Lung (tissue), 12 donors: ENCODE measurements around the gene ADCYAP1R1. TPM values are rescaled to one million over a fixed set of nuclear protein-coding genes. Genes with fewer than 3 reads are reported as not detected.

Source experiments
- ATAC-seq: fragments of 200-7000 bp; cut with Tn5 transposase; one replicate; pipeline ENCODE4 v1.9.1; 2020; ENCODE audit warnings: moderate number of reproducible peaks; ENCODE audit not compliant: insufficient read depth, low FRiP score
- DNase-seq, 3 donors: peaks; one replicate each; pipeline ENCODE4 v3.0.0-alpha.2; 2013 to 2017
- H3K27ac ChIP-seq, 2 donors: one replicate each; pipeline ENCODE4 v1.5.1; 2013; ENCODE audit warnings: mild to moderate bottlenecking in 2 of 2, moderate library complexity in 2 of 2, control low read depth in 1 of 2, inconsistent platforms in 1 of 2, low read depth in 1 of 2, low read length in 1 of 2
- H3K27me3 ChIP-seq, 3 donors: one replicate each; pipeline ENCODE4 v1.5.1; 2013; ENCODE audit warnings: low read length in 2 of 3; ENCODE audit not compliant: control insufficient read depth in 3 of 3, insufficient read depth in 3 of 3
- H3K36me3 ChIP-seq, 4 donors: one replicate each; pipeline ENCODE4 v1.5.1; 2013; ENCODE audit warnings: low read length in 4 of 4, mild to moderate bottlenecking in 1 of 4, moderate library complexity in 1 of 4; ENCODE audit not compliant: control insufficient read depth in 4 of 4, insufficient read depth in 4 of 4
- H3K4me1 ChIP-seq, 5 donors: one replicate each; pipeline ENCODE4 v1.5.1; 2013; ENCODE audit warnings: low read length in 5 of 5, mild to moderate bottlenecking in 2 of 5, moderate library complexity in 1 of 5; ENCODE audit not compliant: control insufficient read depth in 5 of 5, insufficient read depth in 5 of 5
- H3K4me3 ChIP-seq: one replicate; pipeline ENCODE4 v1.5.1; 2013; ENCODE audit warnings: mild to moderate bottlenecking, control low read depth, moderate library complexity
- H3K9ac ChIP-seq, 2 donors: one replicate each; pipeline ENCODE4 v1.5.1; 2013; ENCODE audit warnings: low read length in 2 of 2, control low read depth in 1 of 2; ENCODE audit not compliant: insufficient read depth in 1 of 2
- H3K9me3 ChIP-seq, 4 donors: one replicate each; pipeline ENCODE4 v1.5.1; 2013; ENCODE audit warnings: low read length in 3 of 4, mild to moderate bottlenecking in 1 of 4, moderate library complexity in 1 of 4; ENCODE audit not compliant: control insufficient read depth in 4 of 4, insufficient read depth in 3 of 4
- CTCF ChIP-seq: IDR thresholded peaks from 2 replicates; pipeline ENCODE4 v1.5.1; 2012; ENCODE audit warnings: mild to moderate bottlenecking; ENCODE audit errors: control extremely low read depth, extremely low read depth
- WGBS, 2 donors: extraction: QIAGEN DNeasy Blood & Tissue Kit; methylation state at CpG; one replicate each; pipeline ENCODE4 v1.1.7; 2013; 5-methylcytosine and 5-hydroxymethylcytosine counted together
- polyA plus RNA-seq, 2 donors: library from polyadenylated mRNA; stranded (reverse); fragments of 200-250 nt; gene quantifications; one replicate each; pipeline ENCODE4 v1.2.1, GENCODE V29; 2013
- total RNA-seq, 2 donors: library from RNA; depleted of rRNA in 1 of 2; stranded (reverse); fragments of >200 nt in 1 of 2; gene quantifications; one replicate each; pipeline ENCODE4 v1.2.1, GENCODE V29; 2014 to 2021
- donor health status: control.
- donor health status: control.
- donor health status: Bipolar disorder and iron deficiency.
- donor health status: healthy.
- donor health status: DM: yes; HTN: yes; CAD: no.

Gene ADCYAP1R1
- total and polyA plus RNA-seq, 4 donors, result 0.14 to 1.00 (median 0.39) TPM

GRCh38 chr7:31075086-31075405 is 22.9 kb downstream of the ADCYAP1R1 start:
- ATAC-seq (no peak), DNase-seq (no peak)
- peaks cover 0 to 11% (median 0%) of the 10 kb centered on the region in 4 donors for H3K9me3 ChIP-seq
- TF ChIP-seq CTCF, result no peak
- no peak overlapping the region for H3K27ac ChIP-seq
- H3K4me3 ChIP-seq, result no peak overlapping the region
- H3K4me1 ChIP-seq, result no peaks in the 10 kb centered on the region
- no peaks in the 10 kb centered on the region for H3K27me3 ChIP-seq
- H3K36me3 ChIP-seq, result no peaks in the 10 kb centered on the region
- 91 to 93% methylated on average over 5 of the region's 5 CpGs for WGBS, 2 donors
- no peak overlapping the region for H3K9ac ChIP-seq

GRCh38 chr7:31076051-31076450 is 23.9 kb downstream of the ADCYAP1R1 start:
- H3K27me3 ChIP-seq, result peaks cover 0 to 4% (median 0%) of the 10 kb centered on the region in 3 donors
- H3K4me1 ChIP-seq, result no peaks in the 10 kb centered on the region
- no peak overlapping the region for H3K27ac ChIP-seq
- no peak for ATAC-seq
- no peaks in the 10 kb centered on the region for H3K36me3 ChIP-seq
- 87 to 95% methylated on average over 7 to 8 of the region's 8 CpGs for WGBS, 2 donors
- no peak overlapping the region for H3K9ac ChIP-seq
- H3K9me3 ChIP-seq, result peaks cover 0 to 11% (median 0%) of the 10 kb centered on the region in 4 donors
- H3K4me3 ChIP-seq, result no peak overlapping the region
- DNase-seq, result no peak
- TF ChIP-seq CTCF, result no peak

- H3K27me3 ChIP-seq, result peaks cover 0 to 4% (median 0%) of the 10 kb centered on the region in 3 donors
- H3K27ac ChIP-seq, result no peak overlapping the region
- H3K4me1 ChIP-seq, result peaks cover 0 to under 1% (median 0%) of the 10 kb centered on the region in 5 donors
- no peak overlapping the region for H3K4me3 ChIP-seq
- 82 to 86% methylated on average over 11 of the region's 11 CpGs for WGBS, 2 donors
- ATAC-seq (no peak), DNase-seq (no peak)
- TF ChIP-seq CTCF, result no peak
- peaks cover 0 to 11% (median 0%) of the 10 kb centered on the region in 4 donors for H3K9me3 ChIP-seq
- H3K36me3 ChIP-seq, result no peaks in the 10 kb centered on the region
- H3K9ac ChIP-seq, result no peak overlapping the region
These were observed 24.7 kb downstream of the ADCYAP1R1 start for GRCh38 chr7:31076641-31077310.
